Lung (tissue), 12 donors: ENCODE measurements around the gene MYO16. TPM values are rescaled to one million over a fixed set of nuclear protein-coding genes. Genes with fewer than 3 reads are reported as not detected.
A peak's percentile ranks its signal among the peaks of the same experiment; 100 is the strongest.

Experiments
- ATAC-seq: fragments of 200-7000 bp; cut with Tn5 transposase; one replicate; pipeline ENCODE4 v1.9.1; 2020; ENCODE audit warnings: moderate number of reproducible peaks; ENCODE audit not compliant: insufficient read depth, low FRiP score
- DNase-seq, 3 donors: peaks; one replicate each; pipeline ENCODE4 v3.0.0-alpha.2; 2013 to 2017
- H3K27ac ChIP-seq, 2 donors: one replicate each; pipeline ENCODE4 v1.5.1; 2013; ENCODE audit warnings: mild to moderate bottlenecking in 2 of 2, moderate library complexity in 2 of 2, control low read depth in 1 of 2, inconsistent platforms in 1 of 2, low read depth in 1 of 2, low read length in 1 of 2
- H3K27me3 ChIP-seq, 3 donors: one replicate each; pipeline ENCODE4 v1.5.1; 2013; ENCODE audit warnings: low read length in 2 of 3; ENCODE audit not compliant: control insufficient read depth in 3 of 3, insufficient read depth in 3 of 3
- H3K36me3 ChIP-seq, 4 donors: one replicate each; pipeline ENCODE4 v1.5.1; 2013; ENCODE audit warnings: low read length in 4 of 4, mild to moderate bottlenecking in 1 of 4, moderate library complexity in 1 of 4; ENCODE audit not compliant: control insufficient read depth in 4 of 4, insufficient read depth in 4 of 4
- H3K4me1 ChIP-seq, 5 donors: one replicate each; pipeline ENCODE4 v1.5.1; 2013; ENCODE audit warnings: low read length in 5 of 5, mild to moderate bottlenecking in 2 of 5, moderate library complexity in 1 of 5; ENCODE audit not compliant: control insufficient read depth in 5 of 5, insufficient read depth in 5 of 5
- H3K4me3 ChIP-seq: one replicate; pipeline ENCODE4 v1.5.1; 2013; ENCODE audit warnings: mild to moderate bottlenecking, control low read depth, moderate library complexity
- H3K9ac ChIP-seq, 2 donors: one replicate each; pipeline ENCODE4 v1.5.1; 2013; ENCODE audit warnings: low read length in 2 of 2, control low read depth in 1 of 2; ENCODE audit not compliant: insufficient read depth in 1 of 2
- H3K9me3 ChIP-seq, 4 donors: one replicate each; pipeline ENCODE4 v1.5.1; 2013; ENCODE audit warnings: low read length in 3 of 4, mild to moderate bottlenecking in 1 of 4, moderate library complexity in 1 of 4; ENCODE audit not compliant: control insufficient read depth in 4 of 4, insufficient read depth in 3 of 4
- CTCF ChIP-seq: IDR thresholded peaks from 2 replicates; pipeline ENCODE4 v1.5.1; 2012; ENCODE audit warnings: mild to moderate bottlenecking; ENCODE audit errors: control extremely low read depth, extremely low read depth
- WGBS, 2 donors: extraction: QIAGEN DNeasy Blood & Tissue Kit; methylation state at CpG; one replicate each; pipeline ENCODE4 v1.1.7; 2013; 5-methylcytosine and 5-hydroxymethylcytosine counted together
- polyA plus RNA-seq, 2 donors: library from polyadenylated mRNA; stranded (reverse); fragments of 200-250 nt; gene quantifications; one replicate each; pipeline ENCODE4 v1.2.1, GENCODE V29; 2013
- total RNA-seq, 2 donors: library from RNA; depleted of rRNA in 1 of 2; stranded (reverse); fragments of >200 nt in 1 of 2; gene quantifications; one replicate each; pipeline ENCODE4 v1.2.1, GENCODE V29; 2014 to 2021
- donor health status: control.
- donor health status: control.
- donor health status: Bipolar disorder and iron deficiency.
- donor health status: healthy.
- donor health status: DM: yes; HTN: yes; CAD: no.

Gene MYO16
- total and polyA plus RNA-seq, 4 donors, result 0.12 to 13.8 (median 0.88) TPM

DNA sequence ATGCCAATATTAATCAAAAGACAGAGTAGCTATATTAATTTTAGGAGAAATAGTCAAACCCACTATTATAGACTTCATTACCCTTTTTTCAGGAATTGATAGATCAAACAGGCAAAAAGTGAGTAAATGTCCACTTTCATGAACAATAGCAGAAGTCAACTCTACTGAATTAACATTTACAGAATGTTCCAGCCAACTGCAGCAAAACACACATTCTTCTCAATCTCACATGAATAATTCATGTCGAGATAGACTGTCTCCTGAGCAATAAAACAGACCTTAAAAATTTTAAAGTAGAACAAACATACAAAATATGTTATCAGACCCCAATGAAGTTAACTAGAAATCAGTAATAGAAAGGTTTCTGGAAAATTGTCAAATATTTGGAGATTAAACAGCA is 118.4 kb downstream of the MYO16 start:
- Histone ChIP-seq H3K36me3 (no peaks in the 10 kb centered on the region), H3K27me3 (peaks cover 0 to 2% (median 0%) of the 10 kb centered on the region in 3 donors), H3K9me3 (no peaks in the 10 kb centered on the region), H3K4me1 (no peaks in the 10 kb centered on the region), H3K27ac (no peak overlapping the region), H3K4me3 (no peak overlapping the region), H3K9ac (no peak overlapping the region)
- 70 to 82% methylated on average over 1 of the region's 1 CpG for WGBS, 2 donors
- TF ChIP-seq CTCF, result no peak
- ATAC-seq, result no peak
- no peak for DNase-seq

DNA sequence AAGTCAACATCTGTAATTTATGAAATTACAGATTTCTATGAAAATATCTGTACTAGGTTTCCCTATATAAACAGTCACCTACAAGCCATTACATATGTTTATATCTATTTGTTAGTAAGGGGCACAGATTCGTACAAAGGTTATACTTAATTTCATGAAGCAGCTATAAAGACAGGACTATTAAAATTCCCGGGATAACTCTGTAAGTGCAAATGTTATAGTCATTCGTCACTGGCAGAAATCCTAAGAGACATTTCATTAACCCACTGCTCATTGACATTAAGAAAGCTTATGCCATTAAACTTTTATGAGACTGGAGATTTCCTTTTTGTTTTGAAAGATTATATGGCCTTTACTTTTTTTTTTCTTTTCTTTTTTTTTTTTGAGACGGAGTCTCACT is 122.9 kb downstream of the MYO16 start:
- H3K27me3 ChIP-seq, result peaks cover 0 to 2% (median 0%) of the 10 kb centered on the region in 3 donors
- H3K9me3 ChIP-seq, result peaks cover 0 to 2% (median 0%) of the 10 kb centered on the region in 4 donors
- H3K9ac ChIP-seq, result no peak overlapping the region
- ATAC-seq, result no peak
- H3K4me1 ChIP-seq, result no peaks in the 10 kb centered on the region
- no peak for TF ChIP-seq CTCF
- H3K36me3 ChIP-seq, result no peaks in the 10 kb centered on the region
- H3K4me3 ChIP-seq, result no peak overlapping the region
- H3K27ac ChIP-seq, result no peak overlapping the region
- DNase-seq, result no peak
- 60 to 74% methylated on average over 4 of the region's 4 CpGs for WGBS, 2 donors

DNA sequence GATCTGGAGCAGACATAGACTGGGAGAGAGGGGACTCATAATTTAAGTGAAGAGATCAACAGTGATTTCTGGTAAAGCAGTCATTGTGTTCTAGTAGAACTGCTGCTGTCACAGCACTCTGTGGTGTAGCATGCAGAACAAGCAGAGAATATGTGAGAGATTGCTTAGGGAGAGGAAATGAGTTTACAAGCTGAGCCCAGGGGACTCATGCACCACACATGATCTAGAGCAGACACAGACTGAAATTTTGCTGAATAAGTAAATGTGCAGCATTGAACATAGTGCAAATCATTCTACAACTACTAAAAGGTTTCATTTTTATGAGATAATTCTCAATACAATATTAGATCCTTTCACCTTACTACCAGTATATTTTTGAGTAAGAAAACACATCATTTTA is 125.7 kb downstream of the MYO16 start:
- no peak for TF ChIP-seq CTCF
- no peak overlapping the region for H3K27ac ChIP-seq
- ATAC-seq (no peak), DNase-seq (peak in 2 of 3 donors; percentile 2 to 37)
- H3K36me3 ChIP-seq, result no peaks in the 10 kb centered on the region
- H3K9me3 ChIP-seq, result peaks cover 0 to 2% (median 0%) of the 10 kb centered on the region in 4 donors
- H3K4me1 ChIP-seq, result no peaks in the 10 kb centered on the region
- peaks cover 0 to 2% (median 0%) of the 10 kb centered on the region in 3 donors for H3K27me3 ChIP-seq
- H3K9ac ChIP-seq, result no peak overlapping the region
- no peak overlapping the region for H3K4me3 ChIP-seq

DNA sequence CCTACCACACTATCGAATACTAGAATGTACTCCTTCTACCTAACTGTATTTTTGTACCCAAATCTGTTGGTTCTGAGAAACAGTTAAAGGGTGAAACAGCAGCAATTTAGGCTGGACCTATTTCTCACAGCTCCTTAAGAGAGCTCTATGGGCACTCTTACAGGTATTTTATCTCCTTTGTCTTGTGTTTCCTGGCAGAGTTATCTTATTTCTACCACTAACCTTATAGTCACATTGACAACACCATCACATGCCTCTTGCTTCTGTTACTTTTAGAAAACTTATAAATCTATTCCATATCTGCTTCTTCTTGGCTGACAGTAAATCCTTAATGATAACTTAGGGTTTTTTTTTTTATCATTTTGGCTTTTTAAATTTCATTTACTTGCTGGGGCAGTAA is 130.7 kb downstream of the MYO16 start:
- WGBS, 2 donors, result 74 to 97% methylated on average over 1 of the region's 1 CpG
- H3K36me3 ChIP-seq, result no peaks in the 10 kb centered on the region
- TF ChIP-seq CTCF, result no peak
- no peak overlapping the region for H3K9ac ChIP-seq
- DNase-seq, result no peak
- no peaks in the 10 kb centered on the region for H3K9me3 ChIP-seq
- no peaks in the 10 kb centered on the region for H3K27me3 ChIP-seq
- H3K4me1 ChIP-seq, result no peaks in the 10 kb centered on the region
- no peak overlapping the region for H3K4me3 ChIP-seq
- no peak overlapping the region for H3K27ac ChIP-seq
- ATAC-seq, result no peak
